ENCODE data around the gene MAP2.

The MAP2 gene

GRCh38 chr2:209472112-209472832 lies 48.4 kb downstream of the MAP2 start:
- H4K8ac ChIP-seq (ENCODE audit: low read depth, low read length), result no peak overlapping the region
- no peak overlapping the region for H3K4ac ChIP-seq (ENCODE audit: low read depth, low read length)
- H3K27me3 ChIP-seq (ENCODE audit: insufficient read depth, low read length, poor library complexity), result no peaks in the 10 kb centered on the region
- H4K5ac ChIP-seq (ENCODE audit: low read length), result no peak overlapping the region
- H3K36me3 ChIP-seq (ENCODE audit: control insufficient read depth, insufficient read depth, low read length), result no peaks in the 10 kb centered on the region
- no peak overlapping the region for H3K18ac ChIP-seq (ENCODE audit: low read length)
- H3K9ac ChIP-seq (ENCODE audit: low read length), result no peak overlapping the region
- H3K79me1 ChIP-seq (ENCODE audit: low read length), result no peaks in the 10 kb centered on the region
- H3K4me3 ChIP-seq (ENCODE audit: low read length), result no peak overlapping the region
- no peak overlapping the region for H2AK5ac ChIP-seq (ENCODE audit: low read length)
- no peak overlapping the region for H2BK15ac ChIP-seq (replicated peaks; ENCODE audit: low read depth)
- no peaks in the 10 kb centered on the region for H3K79me2 ChIP-seq (ENCODE audit: control insufficient read depth, insufficient read depth, low read length)
- H3K23ac ChIP-seq (ENCODE audit: low read length), result no peak overlapping the region
- H3K4me2 ChIP-seq (ENCODE audit: low read length), result no peak overlapping the region
- no peak overlapping the region for H3K56ac ChIP-seq (ENCODE audit: low read length)
- H3K27ac ChIP-seq (ENCODE audit: low read depth, low read length), result no peak overlapping the region
- no peak overlapping the region for H2BK5ac ChIP-seq (ENCODE audit: low read length)
- 92% methylated on average over 1 of the region's 4 CpGs for WGBS (ENCODE audit: extremely low coverage, insufficient coverage, low lambda C conversion rate)
- DNase-seq, result no peak
- H2BK120ac ChIP-seq (ENCODE audit: low read depth, low read length), result no peak overlapping the region
- no peaks in the 10 kb centered on the region for H3K4me1 ChIP-seq (ENCODE audit: control insufficient read depth, low read depth, low read length)

- H3K27me3 ChIP-seq (ENCODE audit: insufficient read depth, low read length, poor library complexity), result no peaks in the 10 kb centered on the region
- no peak for DNase-seq
Observed at GRCh38 chr2:209472871-209473270, 49.0 kb downstream of the MAP2 start.

GRCh38 chr2:209473930-209474419 lies 50.1 kb downstream of the MAP2 start:
- no peak overlapping the region for H4K5ac ChIP-seq (ENCODE audit: low read length)
- H3K23ac ChIP-seq (ENCODE audit: low read length), result no peak overlapping the region
- H3K36me3 ChIP-seq (ENCODE audit: control insufficient read depth, insufficient read depth, low read length), result no peaks in the 10 kb centered on the region
- H3K79me1 ChIP-seq (ENCODE audit: low read length), result no peaks in the 10 kb centered on the region
- WGBS (ENCODE audit: extremely low coverage, insufficient coverage, low lambda C conversion rate), result no CpG with 5 or more reads among the region's 3 CpGs
- H3K4me3 ChIP-seq (ENCODE audit: low read length), result no peak overlapping the region
- H4K8ac ChIP-seq (ENCODE audit: low read depth, low read length), result no peak overlapping the region
- H3K79me2 ChIP-seq (ENCODE audit: control insufficient read depth, insufficient read depth, low read length), result no peaks in the 10 kb centered on the region
- H3K27me3 ChIP-seq (ENCODE audit: insufficient read depth, low read length, poor library complexity), result no peaks in the 10 kb centered on the region
- no peak overlapping the region for H3K56ac ChIP-seq (ENCODE audit: low read length)
- H3K4me2 ChIP-seq (ENCODE audit: low read length), result no peak overlapping the region
- no peak overlapping the region for H2BK5ac ChIP-seq (ENCODE audit: low read length)
- DNase-seq, result peak; percentile 54
- H2BK120ac ChIP-seq (ENCODE audit: low read depth, low read length), result no peak overlapping the region
- no peak overlapping the region for H3K4ac ChIP-seq (ENCODE audit: low read depth, low read length)
- H3K4me1 ChIP-seq (ENCODE audit: control insufficient read depth, low read depth, low read length), result no peaks in the 10 kb centered on the region
- H3K27ac ChIP-seq (ENCODE audit: low read depth, low read length), result no peak overlapping the region
- H3K9ac ChIP-seq (ENCODE audit: low read length), result no peak overlapping the region
- H3K18ac ChIP-seq (ENCODE audit: low read length), result no peak overlapping the region
- no peak overlapping the region for H2BK15ac ChIP-seq (replicated peaks; ENCODE audit: low read depth)
- no peak overlapping the region for H2AK5ac ChIP-seq (ENCODE audit: low read length)

More at GRCh38 chr2:209472871-209473270, 49.0 kb downstream of the MAP2 start:
- Histone ChIP-seq H2BK15ac (replicated peaks; ENCODE audit: low read depth) (no peak overlapping the region), H3K9ac (ENCODE audit: low read length) (no peak overlapping the region), H3K4me3 (ENCODE audit: low read length) (no peak overlapping the region), H3K56ac (ENCODE audit: low read length) (no peak overlapping the region), H3K79me2 (ENCODE audit: control insufficient read depth, insufficient read depth, low read length) (no peaks in the 10 kb centered on the region), H3K4me1 (ENCODE audit: control insufficient read depth, low read depth, low read length) (no peaks in the 10 kb centered on the region), H2BK120ac (ENCODE audit: low read depth, low read length) (no peak overlapping the region), H4K5ac (ENCODE audit: low read length) (no peak overlapping the region), H3K79me1 (ENCODE audit: low read length) (no peaks in the 10 kb centered on the region), H3K4me2 (ENCODE audit: low read length) (no peak overlapping the region), H3K27ac (ENCODE audit: low read depth, low read length) (no peak overlapping the region), H3K23ac (ENCODE audit: low read length) (no peak overlapping the region), H3K36me3 (ENCODE audit: control insufficient read depth, insufficient read depth, low read length) (no peaks in the 10 kb centered on the region), H3K18ac (ENCODE audit: low read length) (no peak overlapping the region), H3K4ac (ENCODE audit: low read depth, low read length) (no peak overlapping the region), H2AK5ac (ENCODE audit: low read length) (no peak overlapping the region), H2BK5ac (ENCODE audit: low read length) (no peak overlapping the region), H4K8ac (ENCODE audit: low read depth, low read length) (no peak overlapping the region)
- WGBS (ENCODE audit: extremely low coverage, insufficient coverage, low lambda C conversion rate), result no CpG with 5 or more reads among the region's 2 CpGs

GRCh38 chr2:209474960-209475359 lies 51.1 kb downstream of the MAP2 start:
- Histone ChIP-seq H3K23ac (ENCODE audit: low read length) (no peak overlapping the region), H4K8ac (ENCODE audit: low read depth, low read length) (no peak overlapping the region), H2BK5ac (ENCODE audit: low read length) (no peak overlapping the region), H3K79me2 (ENCODE audit: control insufficient read depth, insufficient read depth, low read length) (no peaks in the 10 kb centered on the region), H3K79me1 (ENCODE audit: low read length) (no peaks in the 10 kb centered on the region), H3K4ac (ENCODE audit: low read depth, low read length) (no peak overlapping the region), H2BK15ac (replicated peaks; ENCODE audit: low read depth) (no peak overlapping the region), H3K4me2 (ENCODE audit: low read length) (no peak overlapping the region), H3K36me3 (ENCODE audit: control insufficient read depth, insufficient read depth, low read length) (no peaks in the 10 kb centered on the region), H3K27me3 (ENCODE audit: insufficient read depth, low read length, poor library complexity) (no peaks in the 10 kb centered on the region), H3K18ac (ENCODE audit: low read length) (no peak overlapping the region), H3K27ac (ENCODE audit: low read depth, low read length) (no peak overlapping the region), H2BK120ac (ENCODE audit: low read depth, low read length) (no peak overlapping the region), H3K4me1 (ENCODE audit: control insufficient read depth, low read depth, low read length) (no peaks in the 10 kb centered on the region), H3K4me3 (ENCODE audit: low read length) (no peak overlapping the region), H3K9ac (ENCODE audit: low read length) (no peak overlapping the region), H3K56ac (ENCODE audit: low read length) (no peak overlapping the region), H2AK5ac (ENCODE audit: low read length) (no peak overlapping the region), H4K5ac (ENCODE audit: low read length) (no peak overlapping the region)
- no peak for DNase-seq
- WGBS (ENCODE audit: extremely low coverage, insufficient coverage, low lambda C conversion rate), result no CpG with 5 or more reads among the region's 2 CpGs

- Histone ChIP-seq H3K4me2 (ENCODE audit: low read length) (no peak overlapping the region), H2BK120ac (ENCODE audit: low read depth, low read length) (no peak overlapping the region), H3K56ac (ENCODE audit: low read length) (no peak overlapping the region), H3K27me3 (ENCODE audit: insufficient read depth, low read length, poor library complexity) (no peaks in the 10 kb centered on the region), H3K27ac (ENCODE audit: low read depth, low read length) (no peak overlapping the region), H3K36me3 (ENCODE audit: control insufficient read depth, insufficient read depth, low read length) (no peaks in the 10 kb centered on the region), H3K23ac (ENCODE audit: low read length) (no peak overlapping the region), H2BK5ac (ENCODE audit: low read length) (no peak overlapping the region), H3K18ac (ENCODE audit: low read length) (no peak overlapping the region), H4K5ac (ENCODE audit: low read length) (no peak overlapping the region), H3K79me1 (ENCODE audit: low read length) (no peaks in the 10 kb centered on the region), H3K79me2 (ENCODE audit: control insufficient read depth, insufficient read depth, low read length) (no peaks in the 10 kb centered on the region), H2BK15ac (replicated peaks; ENCODE audit: low read depth) (no peak overlapping the region), H3K4me1 (ENCODE audit: control insufficient read depth, low read depth, low read length) (no peaks in the 10 kb centered on the region), H4K8ac (ENCODE audit: low read depth, low read length) (no peak overlapping the region), H3K4me3 (ENCODE audit: low read length) (no peak overlapping the region), H2AK5ac (ENCODE audit: low read length) (no peak overlapping the region), H3K9ac (ENCODE audit: low read length) (no peak overlapping the region), H3K4ac (ENCODE audit: low read depth, low read length) (no peak overlapping the region)
- WGBS (ENCODE audit: extremely low coverage, insufficient coverage, low lambda C conversion rate), result no CpG with 5 or more reads among the region's 8 CpGs
- DNase-seq, result no peak
Observed at GRCh38 chr2:209476367-209477208, 52.7 kb downstream of the MAP2 start.

Data from mesendoderm (in vitro differentiated cells).